Choroid plexus epithelial cell (primary cell): Measurements from ENCODE around the gene APC2.

Source experiments
- DNase-seq: peaks from one replicate; pipeline ENCODE4 v3.0.0-alpha.2; 2010; ENCODE audit warnings: low read depth
- H3K4me3 ChIP-seq: 2 replicates; pipeline ENCODE4 v1.5.1; 2011; ENCODE audit warnings: low read depth, mild to moderate bottlenecking, control low read depth, low read length, moderate library complexity
- TF ChIP-seq, protein P1 (sequence below): conservative IDR thresholded peaks from 2 replicates; pipeline ENCODE4 v1.5.1; 2011; ENCODE audit warnings: low read depth, mild to moderate bottlenecking, control low read depth, inconsistent platforms, low read length, moderate library complexity

The APC2 gene

DNA sequence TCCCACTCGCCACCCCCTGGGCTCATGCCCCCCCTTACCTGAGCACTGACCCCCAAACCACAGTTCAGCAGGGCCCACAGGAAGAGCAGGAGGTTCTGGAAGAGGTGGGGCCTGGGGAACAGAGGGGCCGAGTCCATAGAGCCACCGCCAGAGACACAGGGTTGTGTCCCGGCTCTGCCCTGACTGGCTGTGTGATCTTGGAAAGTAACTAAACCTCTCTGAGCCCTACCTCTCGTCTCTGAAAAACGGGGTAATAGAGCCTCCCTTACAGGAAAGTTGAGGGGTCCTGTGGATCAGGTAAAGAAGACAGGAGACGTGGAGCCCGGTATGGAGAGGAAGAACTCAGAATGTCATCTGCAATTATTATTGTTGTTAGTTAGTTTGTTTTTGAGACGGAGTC is 60.9 kb downstream of the APC2 start:
- H3K4me3 ChIP-seq, result no peak overlapping the region
- DNase-seq, result no peak
- TF ChIP-seq, protein P1, sequence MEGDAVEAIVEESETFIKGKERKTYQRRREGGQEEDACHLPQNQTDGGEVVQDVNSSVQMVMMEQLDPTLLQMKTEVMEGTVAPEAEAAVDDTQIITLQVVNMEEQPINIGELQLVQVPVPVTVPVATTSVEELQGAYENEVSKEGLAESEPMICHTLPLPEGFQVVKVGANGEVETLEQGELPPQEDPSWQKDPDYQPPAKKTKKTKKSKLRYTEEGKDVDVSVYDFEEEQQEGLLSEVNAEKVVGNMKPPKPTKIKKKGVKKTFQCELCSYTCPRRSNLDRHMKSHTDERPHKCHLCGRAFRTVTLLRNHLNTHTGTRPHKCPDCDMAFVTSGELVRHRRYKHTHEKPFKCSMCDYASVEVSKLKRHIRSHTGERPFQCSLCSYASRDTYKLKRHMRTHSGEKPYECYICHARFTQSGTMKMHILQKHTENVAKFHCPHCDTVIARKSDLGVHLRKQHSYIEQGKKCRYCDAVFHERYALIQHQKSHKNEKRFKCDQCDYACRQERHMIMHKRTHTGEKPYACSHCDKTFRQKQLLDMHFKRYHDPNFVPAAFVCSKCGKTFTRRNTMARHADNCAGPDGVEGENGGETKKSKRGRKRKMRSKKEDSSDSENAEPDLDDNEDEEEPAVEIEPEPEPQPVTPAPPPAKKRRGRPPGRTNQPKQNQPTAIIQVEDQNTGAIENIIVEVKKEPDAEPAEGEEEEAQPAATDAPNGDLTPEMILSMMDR, result no peak

DNA sequence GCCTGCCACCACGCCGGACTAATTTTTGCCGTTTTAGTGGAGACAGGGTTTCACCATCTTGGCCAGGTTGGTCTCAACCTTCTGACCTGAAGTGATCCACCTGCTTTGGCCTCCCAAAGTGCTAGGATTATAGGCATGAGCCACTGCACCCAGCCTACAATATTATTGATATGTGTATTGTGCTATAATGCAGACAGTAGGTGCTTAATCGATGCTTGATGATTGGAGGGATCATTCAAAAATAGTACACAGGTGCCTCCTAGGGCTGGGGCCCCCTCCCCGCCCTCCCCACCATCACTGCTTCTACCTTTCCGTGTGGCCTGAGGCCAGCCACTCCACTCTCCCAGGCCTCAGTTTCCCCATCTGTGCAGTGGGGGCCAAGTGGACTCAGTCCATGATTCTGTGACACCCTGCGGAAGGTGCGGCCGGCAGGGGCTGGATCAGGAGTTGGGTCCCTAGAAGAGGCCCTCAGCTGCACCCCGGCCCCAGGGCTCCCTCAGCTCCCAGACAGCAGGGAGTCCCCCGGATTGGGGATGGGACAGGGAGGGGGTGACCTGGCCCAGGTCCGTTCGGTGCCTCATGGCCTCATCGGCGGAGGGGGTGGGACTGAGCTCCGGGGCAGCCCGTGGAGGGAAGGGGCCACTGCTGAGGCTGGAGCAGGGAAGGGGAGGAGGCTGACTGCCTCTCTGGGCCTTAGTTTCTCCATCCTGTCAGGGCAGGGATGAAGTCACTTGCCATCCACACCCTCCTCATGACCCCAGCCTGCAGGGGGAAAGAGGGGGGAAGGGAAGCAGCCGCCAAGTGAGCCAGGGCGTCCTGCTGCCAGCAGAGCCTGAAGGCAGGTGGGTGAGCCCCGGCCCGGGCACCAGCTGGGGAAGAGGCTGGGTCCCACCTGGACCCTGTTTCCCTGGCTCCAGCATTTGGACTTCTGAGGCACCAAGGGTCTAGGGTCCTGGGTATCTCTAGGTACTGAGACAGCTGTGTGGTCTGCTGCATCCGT is 61.7 kb downstream of the APC2 start:
- no peak overlapping the region for H3K4me3 ChIP-seq
- DNase-seq, result no peak
- TF ChIP-seq, protein P1, result no peak

GRCh38 chr19:1512671-1513498 is 63.0 kb downstream of the APC2 start, which contains the start of gene ADAMTSL5:
Gene ADAMTSL5 (minus strand): TSS chr19:1513019. CDS start chr19:1510943, 2,076 bp downstream.
- H3K4me3 ChIP-seq, result peak within 1 kb of the TSS; percentile 43
- DNase-seq, result peak; percentile 19
- TF ChIP-seq, protein P1, result no peak

- peak overlapping the region; percentile 43 for H3K4me3 ChIP-seq
- DNase-seq, result peak; percentile 47
- TF ChIP-seq, protein P1, result peak; percentile 67
Measured at GRCh38 chr19:1513499-1514294, 63.8 kb downstream of the APC2 start.

DNA sequence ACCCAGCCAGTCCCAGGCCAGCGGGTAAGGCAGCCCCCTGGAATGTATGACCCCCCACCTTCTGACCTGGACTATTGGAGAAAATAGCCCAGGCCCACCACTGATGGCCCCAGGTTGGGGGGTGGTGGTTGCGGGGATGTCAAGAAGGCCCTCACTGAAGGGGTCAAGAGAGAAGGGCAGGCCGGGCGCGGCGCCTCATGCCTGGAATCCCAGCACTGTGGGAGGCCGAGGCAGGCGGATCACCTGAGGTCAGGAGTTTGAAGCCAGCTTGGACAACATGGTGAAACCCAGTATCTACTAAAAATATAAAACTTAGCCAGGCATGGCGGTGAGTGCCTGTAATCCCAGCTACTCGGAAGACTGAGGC is 64.4 kb downstream of the APC2 start:
- TF ChIP-seq, protein P1, result no peak
- H3K4me3 ChIP-seq, result no peak overlapping the region
- DNase-seq, result no peak

- TF ChIP-seq, protein P1, result no peak
- no peak overlapping the region for H3K4me3 ChIP-seq
- no peak for DNase-seq
Measured at GRCh38 chr19:1514986-1515721, 65.2 kb downstream of the APC2 start.
